ENCODE measurements around the gene KRTAP3-2. TPM values are rescaled to one million over a fixed set of nuclear protein-coding genes. Genes with fewer than 3 reads are reported as not detected.
"Not testable (repeated sequence)": the region's sequence is repeated elsewhere in the genome, so short reads cannot be mapped to it uniquely, and the experiment has no call there.

The KRTAP3-2 gene
- total RNA-seq, 1 donor from 2014 or later: not detected

- Mint-ChIP-seq H3K9me3 (ENCODE audit: low read depth) (peaks cover 3% of the 10 kb centered on the region), H3K27me3 (ENCODE audit: low read depth) (no peaks in the 10 kb centered on the region), H3K27ac (ENCODE audit: unreplicated experiment) (no peak overlapping the region), H3K36me3 (ENCODE audit: low read depth) (peaks cover 1% of the 10 kb centered on the region), H3K4me3 (ENCODE audit: unreplicated experiment) (no peak overlapping the region), H3K4me1 (ENCODE audit: low read depth) (no peaks in the 10 kb centered on the region)
- DNase-seq (ENCODE audit: low spot score): no peak
- TF ChIP-seq CTCF (IDR thresholded peaks at IDR 0.05): no peak
These were observed 38.2 kb upstream of the KRTAP3-2 start for GRCh38 chr17:41037853-41038350.

DNA sequence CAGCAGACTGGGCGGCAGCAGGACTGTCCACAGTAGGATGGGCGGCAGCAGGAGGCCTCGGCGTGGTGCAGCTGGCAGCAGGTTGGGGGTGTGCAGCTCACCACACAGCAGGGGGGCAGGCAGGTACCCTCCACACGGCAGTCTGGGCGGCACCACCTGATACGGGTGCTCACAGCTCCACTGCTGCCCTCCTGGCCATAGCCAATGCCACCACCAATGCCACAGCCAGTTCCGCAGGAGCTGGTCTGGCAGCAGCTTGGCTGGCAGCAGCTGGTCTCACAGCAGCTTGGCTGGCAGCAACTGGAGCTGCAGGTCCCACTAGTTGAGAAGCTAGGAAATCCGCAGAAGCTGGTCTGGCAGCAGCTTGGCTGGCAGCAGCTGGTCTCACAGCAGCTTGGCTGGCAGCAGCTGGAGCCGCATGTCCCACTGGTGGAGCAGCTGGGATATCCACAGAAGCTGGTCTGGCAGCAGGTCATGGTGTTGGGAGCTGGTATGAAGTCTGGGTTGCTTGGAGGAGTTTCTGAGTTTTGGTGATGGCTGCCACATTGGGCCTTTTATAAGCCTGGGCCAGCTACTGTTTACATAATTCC, 34.7 kb upstream of the KRTAP3-2 start, which contains the start of gene KRTAP1-3:
Gene KRTAP1-3 (minus strand): TSS at position 529 of the 590 bp plus-strand sequence. CDS start 53 bp downstream, at position 476.
- H3K9me3 Mint-ChIP-seq (ENCODE audit: low read depth); H3K27ac Mint-ChIP-seq (ENCODE audit: unreplicated experiment); DNase-seq (ENCODE audit: low spot score); H3K36me3 Mint-ChIP-seq (ENCODE audit: low read depth); H3K4me3 Mint-ChIP-seq (ENCODE audit: unreplicated experiment); H3K27me3 Mint-ChIP-seq (ENCODE audit: low read depth); H3K4me1 Mint-ChIP-seq (ENCODE audit: low read depth): not testable (repeated sequence)

DNA sequence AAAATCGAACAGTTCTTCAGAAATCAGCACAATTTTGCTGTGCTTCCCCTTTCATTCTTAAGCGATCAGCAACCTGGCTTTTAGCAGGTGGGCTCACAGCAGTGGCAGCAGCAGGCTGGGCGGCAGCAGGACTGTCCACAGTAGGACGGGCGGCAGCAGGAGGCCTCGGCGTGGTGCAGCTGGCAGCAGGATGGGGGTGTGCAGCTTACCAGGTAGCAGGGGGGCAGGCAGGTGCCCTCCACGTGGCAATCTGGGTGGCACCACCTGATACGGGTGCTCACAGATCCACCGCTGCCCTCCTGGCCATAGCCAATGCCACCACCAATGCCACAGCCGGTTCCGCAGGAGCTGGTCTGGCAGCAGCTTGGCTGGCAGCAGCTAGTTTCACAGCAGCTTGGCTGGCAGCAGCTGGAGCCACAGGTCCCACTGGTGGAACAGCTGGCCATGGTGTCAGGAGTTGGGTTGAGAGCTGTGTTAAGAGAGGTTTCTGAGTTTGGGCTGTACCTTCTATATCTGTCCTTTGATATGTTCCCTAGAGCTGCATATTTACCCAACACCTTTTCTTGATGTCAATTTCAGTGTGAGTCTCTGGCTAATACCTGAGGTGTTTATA, 30.0 kb upstream of the KRTAP3-2 start, which contains the start of gene KRTAP1-4:
Gene KRTAP1-4 (minus strand): TSS at position 563 of the 613 bp plus-strand sequence. CDS start 117 bp downstream, at position 446.
- H3K4me1 Mint-ChIP-seq (ENCODE audit: low read depth): peaks cover 2% of the 10 kb centered on the region
- no peak within 1 kb of the TSS for H3K4me3 Mint-ChIP-seq (ENCODE audit: unreplicated experiment)
- no peak for TF ChIP-seq CTCF (IDR thresholded peaks at IDR 0.05)
- no peak for DNase-seq (ENCODE audit: low spot score)
- H3K27me3 Mint-ChIP-seq (ENCODE audit: low read depth): no peaks in the 10 kb centered on the region
- no peak within 1 kb of the TSS for H3K27ac Mint-ChIP-seq (ENCODE audit: unreplicated experiment)
- H3K9me3 Mint-ChIP-seq (ENCODE audit: low read depth): no peaks in the 10 kb centered on the region
- no peaks in the 10 kb centered on the region for H3K36me3 Mint-ChIP-seq (ENCODE audit: low read depth)

DNA sequence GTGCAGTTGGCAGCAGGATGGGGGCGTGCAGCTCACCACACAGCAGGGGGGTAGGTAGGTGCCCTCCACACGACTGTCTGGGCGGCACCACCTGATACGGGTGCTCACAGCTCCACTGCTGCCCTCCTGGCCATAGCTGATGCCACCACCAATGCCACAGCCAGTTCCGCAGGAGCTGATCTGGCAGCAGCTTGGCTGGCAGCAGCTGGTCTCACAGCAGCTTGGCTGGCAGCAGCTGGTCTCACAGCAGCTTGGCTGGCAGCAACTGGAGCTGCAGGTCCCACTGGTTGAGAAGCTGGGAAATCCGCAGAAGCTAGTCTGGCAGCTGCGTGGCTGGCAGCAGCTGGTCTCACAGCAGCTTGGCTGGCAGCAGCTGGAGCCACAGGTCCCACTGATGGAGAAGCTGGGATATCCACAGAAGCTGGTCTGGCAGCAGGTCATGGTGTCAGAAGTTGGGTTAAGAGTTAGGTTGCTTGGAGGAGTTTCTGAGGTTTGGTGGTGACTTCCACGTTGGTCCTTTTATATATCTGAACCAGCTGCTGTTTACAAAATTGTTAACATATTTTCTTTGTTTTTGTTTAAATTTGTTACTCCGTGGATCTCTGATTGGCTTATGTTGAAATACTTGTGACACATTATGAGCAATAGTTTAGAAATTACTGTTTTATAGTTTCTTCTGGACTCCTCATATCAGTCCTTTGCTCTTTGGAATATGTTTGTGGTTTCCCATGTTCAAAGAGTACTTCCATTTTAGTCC, 27.2 kb upstream of the KRTAP3-2 start, which contains the start of gene KRTAP1-5:
Gene KRTAP1-5 (minus strand): TSS at position 494 of the 757 bp plus-strand sequence. CDS start 53 bp downstream, at position 441.
- Mint-ChIP-seq H3K27me3 (ENCODE audit: low read depth) (no peaks in the 10 kb centered on the region), H3K36me3 (ENCODE audit: low read depth) (no peaks in the 10 kb centered on the region), H3K4me1 (ENCODE audit: low read depth) (peaks cover 5% of the 10 kb centered on the region), H3K9me3 (ENCODE audit: low read depth) (no peaks in the 10 kb centered on the region), H3K4me3 (ENCODE audit: unreplicated experiment) (no peak within 1 kb of the TSS), H3K27ac (ENCODE audit: unreplicated experiment) (no peak within 1 kb of the TSS)
- no peak for DNase-seq (ENCODE audit: low spot score)
- TF ChIP-seq CTCF (IDR thresholded peaks at IDR 0.05): no peak

GRCh38 chr17:41024697-41025096, 25.0 kb upstream of the KRTAP3-2 start:
- no peak overlapping the region for H3K4me3 Mint-ChIP-seq (ENCODE audit: unreplicated experiment)
- H3K36me3 Mint-ChIP-seq (ENCODE audit: low read depth): no peaks in the 10 kb centered on the region
- peaks cover 5% of the 10 kb centered on the region for H3K4me1 Mint-ChIP-seq (ENCODE audit: low read depth)

More at GRCh38 chr17:41024697-41025096, 25.0 kb upstream of the KRTAP3-2 start:
- peaks cover 5% of the 10 kb centered on the region for H3K9me3 Mint-ChIP-seq (ENCODE audit: low read depth)
- DNase-seq (ENCODE audit: low spot score): no peak
- no peaks in the 10 kb centered on the region for H3K27me3 Mint-ChIP-seq (ENCODE audit: low read depth)
- H3K27ac Mint-ChIP-seq (ENCODE audit: unreplicated experiment): no peak overlapping the region
- TF ChIP-seq CTCF (IDR thresholded peaks at IDR 0.05): no peak
